Activated T-cell treated with anti-CD3 and anti-CD28 coated beads, Interleukin-2, amount 50 U/mL, for 4 hours (primary cell): Measurements from ENCODE around the gene PHOSPHO2. TPM values are rescaled to one million over a fixed set of nuclear protein-coding genes. Genes with fewer than 3 reads are reported as not detected.
A peak's percentile ranks its signal among the peaks of the same experiment; 100 is the strongest.
"Not testable (repeated sequence)": the region's sequence is repeated elsewhere in the genome, so short reads cannot be mapped to it uniquely, and the experiment has no call there.

Experiments used
- ATAC-seq, 2 donors: fragments of 200-7000 bp; cut with Tn5 transposase; one replicate each; pipeline ENCODE4 v1.10.0; 2021
- DNase-seq: peaks from one replicate; pipeline ENCODE4 v3.0.0-alpha.2; 2020
- H3K27me3 Mint-ChIP-seq: one replicate; pipeline ENCODE4 v1.8.0; 2021; ENCODE audit warnings: low read depth, mixed read lengths
- H3K36me3 Mint-ChIP-seq: one replicate; pipeline ENCODE4 v1.8.0; 2022; ENCODE audit warnings: mixed read lengths; ENCODE audit not compliant: insufficient read depth
- H3K4me1 Mint-ChIP-seq: one replicate; pipeline ENCODE4 v1.8.0; 2021; ENCODE audit warnings: low read depth, mixed read lengths
- H3K4me3 Mint-ChIP-seq: one replicate; pipeline ENCODE4 v1.8.0; 2021; ENCODE audit warnings: mild to moderate bottlenecking, moderate library complexity, mixed read lengths
- H3K9me3 Mint-ChIP-seq: one replicate; pipeline ENCODE4 v1.8.0; 2021; ENCODE audit warnings: mixed read lengths
- total RNA-seq, 3 donors: library from RNA; stranded (reverse); gene quantifications; one replicate each; pipeline ENCODE4 v1.2.1, GENCODE V29; 2021

Gene PHOSPHO2
- total RNA-seq, 3 donors from 2014 or later: 2.7 to 4.6 (median 3.5) TPM

- ATAC-seq (no peak), DNase-seq (no peak)
- Mint-ChIP-seq H3K4me3 (peak overlapping the region; percentile 93), H3K9me3 (peaks cover 12% of the 10 kb centered on the region), H3K4me1 (peaks cover 16% of the 10 kb centered on the region), H3K36me3 (peaks cover 19% of the 10 kb centered on the region), H3K27me3 (peaks cover 3% of the 10 kb centered on the region)
Observed at GRCh38 chr2:169694894-169695260, 608 bp downstream of the PHOSPHO2 start.

- Mint-ChIP-seq H3K4me1 (peaks cover 16% of the 10 kb centered on the region), H3K27me3 (no peaks in the 10 kb centered on the region), H3K4me3 (no peak overlapping the region), H3K9me3 (peaks cover 5% of the 10 kb centered on the region), H3K36me3 (peaks cover 21% of the 10 kb centered on the region)
- no peak for DNase-seq
- ATAC-seq: no peak
Observed at GRCh38 chr2:169696381-169696780, 2.1 kb downstream of the PHOSPHO2 start.

- DNase-seq, H3K4me1 Mint-ChIP-seq, H3K27me3 Mint-ChIP-seq, H3K9me3 Mint-ChIP-seq, ATAC-seq, H3K4me3 Mint-ChIP-seq: not testable (repeated sequence)
- peaks cover 21% of the 10 kb centered on the region for H3K36me3 Mint-ChIP-seq
Observed at GRCh38 chr2:169699173-169699572, 4.9 kb downstream of the PHOSPHO2 start.

GRCh38 chr2:169702996-169703395, 8.7 kb downstream of the PHOSPHO2 start:
- Mint-ChIP-seq H3K36me3 (peaks cover 17% of the 10 kb centered on the region), H3K27me3 (no peaks in the 10 kb centered on the region), H3K9me3 (no peaks in the 10 kb centered on the region), H3K4me1 (no peaks in the 10 kb centered on the region), H3K4me3 (no peak overlapping the region)
- DNase-seq (no peak), ATAC-seq (no peak)

DNA sequence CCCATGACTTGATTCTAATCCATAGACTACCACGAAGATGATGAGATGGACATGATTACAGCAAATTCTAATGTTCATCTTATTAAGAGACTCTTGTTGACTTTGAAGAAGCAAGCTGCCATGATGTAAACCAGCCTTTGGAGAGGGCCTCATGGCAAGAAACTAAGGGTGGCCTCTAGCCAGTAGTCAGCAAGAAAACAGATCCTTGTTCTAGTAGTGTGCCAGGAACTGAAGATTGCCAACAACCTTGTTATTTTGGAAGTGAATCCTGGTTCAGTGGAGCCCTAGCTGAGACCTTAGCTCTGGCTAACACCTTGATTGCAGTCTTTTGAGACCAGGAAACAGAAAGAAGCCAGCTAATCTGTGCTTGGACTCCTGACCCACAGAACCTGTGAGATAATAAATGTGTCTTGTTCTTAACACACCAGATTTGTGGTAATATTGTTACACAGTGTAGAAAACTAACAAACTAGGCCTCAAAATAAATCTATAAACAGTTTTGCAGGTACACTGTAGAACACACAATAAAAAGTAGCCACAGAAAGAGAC, 10.0 kb downstream of the PHOSPHO2 start:
- no peak for ATAC-seq
- Mint-ChIP-seq H3K36me3 (peaks cover 11% of the 10 kb centered on the region), H3K4me3 (no peak overlapping the region), H3K27me3 (no peaks in the 10 kb centered on the region), H3K9me3 (no peaks in the 10 kb centered on the region), H3K4me1 (no peaks in the 10 kb centered on the region)
- DNase-seq: no peak

DNA sequence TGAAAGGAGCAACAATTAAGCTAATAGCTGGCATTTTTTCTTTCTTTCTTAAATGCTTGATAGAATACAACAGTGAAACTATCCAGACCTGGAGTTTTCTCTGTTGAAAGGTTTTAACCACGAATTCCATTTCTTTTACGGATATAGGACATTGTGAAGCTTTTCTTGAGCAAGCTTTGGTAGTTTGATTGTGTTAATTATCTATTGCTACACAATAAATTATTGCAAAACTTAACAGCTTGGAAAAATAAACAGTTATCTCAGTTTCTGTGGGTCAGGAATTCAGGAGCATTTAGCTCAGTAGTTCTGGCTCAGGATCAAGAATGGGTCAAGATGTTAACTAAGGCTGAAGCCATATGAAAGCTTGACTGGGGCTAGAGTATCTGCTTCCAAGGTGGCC, 11.7 kb downstream of the PHOSPHO2 start:
- no peak for ATAC-seq
- DNase-seq: no peak
- no peaks in the 10 kb centered on the region for H3K9me3 Mint-ChIP-seq
- no peaks in the 10 kb centered on the region for H3K27me3 Mint-ChIP-seq
- peaks cover 1% of the 10 kb centered on the region for H3K36me3 Mint-ChIP-seq
- H3K4me3 Mint-ChIP-seq: no peak overlapping the region
- H3K4me1 Mint-ChIP-seq: no peaks in the 10 kb centered on the region

DNA sequence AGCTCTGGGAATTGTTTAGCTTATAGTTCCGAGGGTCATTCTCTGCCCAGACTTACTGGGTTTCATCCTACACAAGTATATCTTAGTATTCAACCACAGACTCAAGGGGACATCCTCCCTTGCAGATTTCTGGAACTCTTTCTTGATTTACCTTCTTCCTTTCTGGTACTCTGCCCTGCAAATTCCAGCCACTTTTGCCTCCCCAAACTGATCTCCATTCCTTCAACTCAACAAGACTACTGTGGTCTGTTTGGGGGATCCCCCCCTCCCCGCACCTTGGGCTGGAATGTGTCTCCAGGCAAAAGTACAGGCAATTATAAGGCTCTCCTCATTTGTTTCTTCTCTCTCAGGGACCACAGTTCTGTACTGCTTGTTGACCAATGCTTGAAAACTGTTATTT, 13.4 kb downstream of the PHOSPHO2 start:
- no peak for ATAC-seq
- DNase-seq: no peak
- H3K36me3 Mint-ChIP-seq: peaks cover 6% of the 10 kb centered on the region

GRCh38 chr2:169709331-169709730, 15.1 kb downstream of the PHOSPHO2 start:
- no peak for ATAC-seq
- H3K9me3 Mint-ChIP-seq: peaks cover 9% of the 10 kb centered on the region
- no peak overlapping the region for H3K4me3 Mint-ChIP-seq
- no peaks in the 10 kb centered on the region for H3K4me1 Mint-ChIP-seq
- peaks cover 6% of the 10 kb centered on the region for H3K36me3 Mint-ChIP-seq
- no peaks in the 10 kb centered on the region for H3K27me3 Mint-ChIP-seq
- no peak for DNase-seq

More for the DNA sequence above, 13.4 kb downstream of the PHOSPHO2 start:
- no peak overlapping the region for H3K4me3 Mint-ChIP-seq
- no peaks in the 10 kb centered on the region for H3K4me1 Mint-ChIP-seq
- H3K9me3 Mint-ChIP-seq: peaks cover 9% of the 10 kb centered on the region
- no peaks in the 10 kb centered on the region for H3K27me3 Mint-ChIP-seq

DNA sequence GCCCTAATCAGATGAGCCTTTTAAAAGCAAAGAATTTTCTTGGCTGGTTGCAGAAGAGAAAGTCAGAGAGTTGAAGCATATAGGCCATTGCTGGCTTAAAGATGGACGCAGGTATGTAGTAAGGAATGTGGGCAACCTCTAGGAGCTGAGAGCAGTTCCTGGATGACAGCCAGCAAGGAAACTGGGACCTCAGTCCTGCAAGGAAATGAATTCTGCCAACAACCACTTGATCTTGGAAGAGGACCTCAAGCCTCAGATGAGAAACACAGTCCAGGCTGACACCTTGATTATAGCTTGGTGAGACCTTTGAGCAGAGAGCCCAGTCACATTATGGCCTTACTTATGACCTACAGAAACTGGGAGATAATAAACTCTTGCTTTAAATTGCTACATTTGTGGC, 15.7 kb downstream of the PHOSPHO2 start:
- no peaks in the 10 kb centered on the region for H3K27me3 Mint-ChIP-seq
- ATAC-seq: no peak
- DNase-seq: no peak
- peaks cover 9% of the 10 kb centered on the region for H3K9me3 Mint-ChIP-seq
- H3K36me3 Mint-ChIP-seq: peaks cover 6% of the 10 kb centered on the region
- H3K4me3 Mint-ChIP-seq: no peak overlapping the region
- H3K4me1 Mint-ChIP-seq: no peaks in the 10 kb centered on the region

- peaks cover 9% of the 10 kb centered on the region for H3K9me3 Mint-ChIP-seq
- DNase-seq: no peak
- ATAC-seq: no peak
- H3K4me1 Mint-ChIP-seq: no peaks in the 10 kb centered on the region
- no peak overlapping the region for H3K4me3 Mint-ChIP-seq
- no peaks in the 10 kb centered on the region for H3K27me3 Mint-ChIP-seq
- H3K36me3 Mint-ChIP-seq: peaks cover 6% of the 10 kb centered on the region
Observed at GRCh38 chr2:169711751-169712509, 17.7 kb downstream of the PHOSPHO2 start.

- no peak for ATAC-seq
Observed at GRCh38 chr2:169712791-169713227, 18.5 kb downstream of the PHOSPHO2 start.

GRCh38 chr2:169713331-169713730, 19.1 kb downstream of the PHOSPHO2 start:
- no peak for ATAC-seq
- peaks cover 6% of the 10 kb centered on the region for H3K36me3 Mint-ChIP-seq
- peaks cover 9% of the 10 kb centered on the region for H3K9me3 Mint-ChIP-seq

More at GRCh38 chr2:169712791-169713227, 18.5 kb downstream of the PHOSPHO2 start:
- H3K9me3 Mint-ChIP-seq: peaks cover 9% of the 10 kb centered on the region
- H3K36me3 Mint-ChIP-seq: peaks cover 6% of the 10 kb centered on the region
- H3K4me1 Mint-ChIP-seq: no peaks in the 10 kb centered on the region
- no peak overlapping the region for H3K4me3 Mint-ChIP-seq
- no peak for DNase-seq
- no peaks in the 10 kb centered on the region for H3K27me3 Mint-ChIP-seq

GRCh38 chr2:169714699-169715098, 20.4 kb downstream of the PHOSPHO2 start:
- Mint-ChIP-seq H3K4me1 (no peaks in the 10 kb centered on the region), H3K36me3 (peaks cover 6% of the 10 kb centered on the region), H3K4me3 (no peak overlapping the region), H3K9me3 (peaks cover 9% of the 10 kb centered on the region), H3K27me3 (no peaks in the 10 kb centered on the region)
- ATAC-seq (no peak), DNase-seq (no peak)

More at GRCh38 chr2:169713331-169713730, 19.1 kb downstream of the PHOSPHO2 start:
- Mint-ChIP-seq H3K4me3 (no peak overlapping the region), H3K4me1 (no peaks in the 10 kb centered on the region), H3K27me3 (no peaks in the 10 kb centered on the region)
- DNase-seq: no peak

DNA sequence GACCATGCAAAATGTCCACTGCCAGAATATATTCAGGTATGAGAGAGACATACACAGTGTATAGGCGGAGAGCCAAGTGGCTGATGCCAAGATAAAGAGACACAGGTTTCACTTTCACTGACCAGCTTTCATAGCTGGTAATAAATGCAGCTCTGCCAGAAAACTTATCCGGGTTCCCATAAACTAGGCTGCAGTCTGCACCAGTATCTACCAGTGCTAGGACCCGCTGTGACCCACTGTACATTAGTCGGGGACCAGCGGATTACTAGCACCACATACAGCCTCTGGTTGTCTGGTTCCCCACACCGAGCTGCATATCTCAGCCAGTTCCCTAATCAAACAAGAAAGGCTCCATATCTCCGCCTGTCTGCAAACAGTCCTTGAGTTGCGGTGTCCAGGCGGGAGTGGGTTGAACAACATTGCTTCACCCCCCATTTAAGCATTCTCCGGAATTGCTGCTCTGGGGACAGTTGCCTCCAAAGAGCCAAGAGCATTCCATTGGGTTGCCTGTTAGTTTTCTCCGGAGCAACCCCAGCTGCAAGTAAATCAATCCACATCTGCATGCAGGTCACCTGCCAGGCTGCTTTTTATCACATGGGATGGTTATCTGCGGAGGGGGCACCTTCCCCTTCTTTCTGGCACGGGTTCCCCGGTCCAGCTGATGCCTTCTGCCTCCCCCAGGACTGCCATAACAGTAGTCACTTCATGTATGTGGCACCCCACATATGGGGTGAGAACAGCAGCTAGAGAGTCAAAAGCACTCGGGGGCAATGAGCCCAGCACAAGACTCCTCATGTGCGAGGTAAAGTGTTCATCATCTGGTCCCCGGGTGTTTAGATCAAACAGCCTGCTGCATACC, 21.3 kb downstream of the PHOSPHO2 start:
- H3K4me3 Mint-ChIP-seq: no peak overlapping the region
- H3K27me3 Mint-ChIP-seq: no peaks in the 10 kb centered on the region
- DNase-seq (no peak), ATAC-seq (no peak)
- no peaks in the 10 kb centered on the region for H3K4me1 Mint-ChIP-seq
- peaks cover 9% of the 10 kb centered on the region for H3K9me3 Mint-ChIP-seq
- peaks cover 6% of the 10 kb centered on the region for H3K36me3 Mint-ChIP-seq
